ENCODE measurements around the gene TMEM175. TPM values are rescaled to one million over a fixed set of nuclear protein-coding genes. Genes with fewer than 3 reads are reported as not detected.

Gene TMEM175
- total and polyA plus RNA-seq, 2 of the 13 experiments (the other 11 are each of a cell fraction or from before 2014, with no cell fraction given): 5.1 to 9.9 TPM

GRCh38 chr4:931960-932712 is at the start of gene TMEM175, which contains the start of gene GAK (continued):
- TF ChIP-seq GABPB1 (CRISPR knock-in tag; IDR thresholded peaks at IDR 0.05) (peak; percentile 98), ZNF224 (CRISPR knock-in tag; IDR thresholded peaks at IDR 0.05) (peak; percentile 76; the same call in 1 of the 2 replicates), SMAD1 (CRISPR knock-in tag; IDR thresholded peaks at IDR 0.05; ENCODE audit: borderline replicate concordance, low read depth) (no peak), PBX3 (CRISPR knock-in tag; IDR thresholded peaks at IDR 0.05; ENCODE audit: borderline replicate concordance) (no peak), ZNF598 (CRISPR knock-in tag; IDR thresholded peaks at IDR 0.05; ENCODE audit: borderline replicate concordance) (peak; percentile 76; the same call in 1 of the 2 replicates), ARHGAP35 (CRISPR knock-in tag; IDR thresholded peaks at IDR 0.05; ENCODE audit: borderline replicate concordance) (peak; percentile 92), ZNF572 (CRISPR knock-in tag; IDR thresholded peaks at IDR 0.05) (no peak), ZNF75D (CRISPR knock-in tag; IDR thresholded peaks at IDR 0.05; ENCODE audit: borderline replicate concordance) (no peak), ZNF329 (CRISPR knock-in tag; IDR thresholded peaks at IDR 0.05; ENCODE audit: low read depth) (peak; percentile 39; the same call in 1 of the 2 replicates), ZNF280D (CRISPR knock-in tag; IDR thresholded peaks at IDR 0.05) (no peak), SRSF1 (optimal IDR thresholded peaks at IDR 0.05; ENCODE audit: low read depth, low read length) (peak; percentile 55), NR2F1 (CRISPR knock-in tag; IDR thresholded peaks at IDR 0.05) (no peak), ATF7 (IDR thresholded peaks at IDR 0.05) (no peak), ATF7 (CRISPR knock-in tag; IDR thresholded peaks at IDR 0.05) (no peak), REST (IDR thresholded peaks at IDR 0.05; ENCODE audit: borderline replicate concordance in 1 of 2, low read depth in 1 of 2, low read length in 2 of 2) (no peak; a peak in 1 of 4 replicates)
- TF ChIP-seq, protein P1, sequence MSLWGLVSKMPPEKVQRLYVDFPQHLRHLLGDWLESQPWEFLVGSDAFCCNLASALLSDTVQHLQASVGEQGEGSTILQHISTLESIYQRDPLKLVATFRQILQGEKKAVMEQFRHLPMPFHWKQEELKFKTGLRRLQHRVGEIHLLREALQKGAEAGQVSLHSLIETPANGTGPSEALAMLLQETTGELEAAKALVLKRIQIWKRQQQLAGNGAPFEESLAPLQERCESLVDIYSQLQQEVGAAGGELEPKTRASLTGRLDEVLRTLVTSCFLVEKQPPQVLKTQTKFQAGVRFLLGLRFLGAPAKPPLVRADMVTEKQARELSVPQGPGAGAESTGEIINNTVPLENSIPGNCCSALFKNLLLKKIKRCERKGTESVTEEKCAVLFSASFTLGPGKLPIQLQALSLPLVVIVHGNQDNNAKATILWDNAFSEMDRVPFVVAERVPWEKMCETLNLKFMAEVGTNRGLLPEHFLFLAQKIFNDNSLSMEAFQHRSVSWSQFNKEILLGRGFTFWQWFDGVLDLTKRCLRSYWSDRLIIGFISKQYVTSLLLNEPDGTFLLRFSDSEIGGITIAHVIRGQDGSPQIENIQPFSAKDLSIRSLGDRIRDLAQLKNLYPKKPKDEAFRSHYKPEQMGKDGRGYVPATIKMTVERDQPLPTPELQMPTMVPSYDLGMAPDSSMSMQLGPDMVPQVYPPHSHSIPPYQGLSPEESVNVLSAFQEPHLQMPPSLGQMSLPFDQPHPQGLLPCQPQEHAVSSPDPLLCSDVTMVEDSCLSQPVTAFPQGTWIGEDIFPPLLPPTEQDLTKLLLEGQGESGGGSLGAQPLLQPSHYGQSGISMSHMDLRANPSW (CRISPR knock-in tag; IDR thresholded peaks at IDR 0.05; ENCODE audit: borderline replicate concordance): no peak

Measured in HepG2 (cell line).